Neural progenitor cell (in vitro differentiated cells): Measurements from ENCODE around the gene C13orf42. TPM values are rescaled to one million over a fixed set of nuclear protein-coding genes. Genes with fewer than 3 reads are reported as not detected.
A peak's percentile ranks its signal among the peaks of the same experiment; 100 is the strongest.

Source experiments
- DNase-seq: peaks from one replicate; pipeline ENCODE4 v3.0.0-alpha.2; 2016; ENCODE audit warnings: low spot score
- H2AFZ ChIP-seq: fragments of 200-600 bp; sonication (generic); replicated peaks from 2 replicates; pipeline ENCODE4 v1.6.1; 2016; ENCODE audit warnings: antibody characterized with exemption
- H3F3A ChIP-seq: fragments of 200-600 bp; sonication (generic); 2 replicates; pipeline ENCODE4 v1.6.1; 2016; ENCODE audit warnings: antibody characterized with exemption, low read depth
- H3K27ac ChIP-seq: fragments of 200-600 bp; sonication (generic); 2 replicates; pipeline ENCODE4 v1.5.1; 2016; ENCODE audit warnings: mild to moderate bottlenecking
- H3K27me3 ChIP-seq: fragments of 200-600 bp; sonication (generic); 2 replicates; pipeline ENCODE4 v1.6.1; 2016; ENCODE audit warnings: mild to moderate bottlenecking, moderate library complexity
- H3K36me3 ChIP-seq: fragments of 200-600 bp; sonication (generic); 2 replicates; pipeline ENCODE4 v1.5.1; 2016
- H3K4me1 ChIP-seq: fragments of 200-600 bp; sonication (generic); 2 replicates; pipeline ENCODE4 v1.6.1; 2016; ENCODE audit warnings: mixed run types
- H3K4me2 ChIP-seq: fragments of 200-600 bp; sonication (generic); 2 replicates; pipeline ENCODE4 v1.6.1; 2016
- H3K4me3 ChIP-seq: fragments of 200-600 bp; sonication (generic); 2 replicates; pipeline ENCODE4 v1.5.1; 2016
- H3K79me2 ChIP-seq: fragments of 200-600 bp; sonication (generic); 2 replicates; pipeline ENCODE4 v1.6.1; 2016; ENCODE audit warnings: low read depth
- H3K9ac ChIP-seq: fragments of 200-600 bp; sonication (generic); 2 replicates; pipeline ENCODE4 v1.6.1; 2016
- H3K9me3 ChIP-seq: fragments of 200-600 bp; sonication (generic); 2 replicates; pipeline ENCODE4 v1.5.1; 2016; ENCODE audit warnings: low read depth
- H4K20me1 ChIP-seq: fragments of 200-600 bp; sonication (generic); 2 replicates; pipeline ENCODE4 v1.6.1; 2016; ENCODE audit warnings: low read depth
- H3K27ac Mint-ChIP-seq: 3 replicates; pipeline ENCODE4 v1.8.0; 2021; ENCODE audit warnings: mixed read lengths
- H3K27me3 Mint-ChIP-seq: 2 replicates; pipeline ENCODE4 v1.8.0; 2022; ENCODE audit warnings: low read depth, mild to moderate bottlenecking, inconsistent platforms, moderate library complexity, mixed read lengths; ENCODE audit not compliant: insufficient read depth
- H3K36me3 Mint-ChIP-seq: 3 replicates; pipeline ENCODE4 v1.8.0; 2021; ENCODE audit warnings: mixed read lengths
- H3K4me1 Mint-ChIP-seq: 3 replicates; pipeline ENCODE4 v1.8.0; 2021; ENCODE audit warnings: mixed read lengths
- H3K4me3 Mint-ChIP-seq: 3 replicates; pipeline ENCODE4 v1.8.0; 2021; ENCODE audit warnings: mild to moderate bottlenecking, moderate library complexity, mixed read lengths
- H3K9me3 Mint-ChIP-seq: 3 replicates; pipeline ENCODE4 v1.8.0; 2020; ENCODE audit warnings: mixed read lengths
- EZH2 ChIP-seq: fragments of 200-600 bp; sonication (generic); IDR thresholded peaks from 2 replicates; pipeline ENCODE4 v1.6.1; 2017; ENCODE audit warnings: antibody characterized with exemption, mild to moderate bottlenecking, moderate library complexity
- EZH2phosphoT487 ChIP-seq: fragments of 200-600 bp; sonication (generic); IDR thresholded peaks from 2 replicates; pipeline ENCODE4 v1.6.1; 2017; ENCODE audit warnings: antibody characterized with exemption
- total RNA-seq: library from RNA; depleted of rRNA; stranded (reverse); fragments of >200 nt; gene quantifications from 2 replicates; pipeline ENCODE4 v1.2.3, GENCODE V29; 2015; ENCODE audit warnings: low replicate concordance
- TF ChIP-seq, protein P1 (sequence below): fragments of 200-600 bp; sonication (generic); IDR thresholded peaks from 2 replicates; pipeline ENCODE4 v1.5.1; 2017; ENCODE audit warnings: antibody characterized with exemption, mild to moderate bottlenecking

The C13orf42 gene
- total RNA-seq, 1 donor from 2014 or later = 0.65 TPM

DNA sequence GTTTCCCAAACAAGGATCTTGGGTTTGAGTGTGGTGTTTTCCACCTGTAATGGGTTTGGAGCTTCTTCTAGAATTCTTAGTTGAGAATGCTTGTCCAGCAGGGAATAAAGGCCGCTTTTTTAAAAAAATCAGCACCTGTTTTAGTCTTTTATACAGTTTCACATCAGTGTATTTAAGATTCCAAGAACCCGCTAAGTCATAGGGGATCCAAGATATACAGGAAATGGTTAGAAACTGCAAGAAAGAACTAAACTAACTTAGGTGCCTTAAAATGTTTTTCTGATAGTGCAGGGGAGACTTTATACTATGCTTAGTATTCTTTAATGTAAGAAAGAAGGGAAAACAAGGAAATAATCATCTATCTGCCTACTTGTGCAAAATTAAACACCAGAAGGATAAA, 74.7 kb downstream of the C13orf42 start:
- Histone ChIP-seq H3K9ac (no peak overlapping the region), H3K79me2 (no peaks in the 10 kb centered on the region), H3K4me1 (no peaks in the 10 kb centered on the region), H3K36me3 (no peaks in the 10 kb centered on the region), H3K9me3 (no peaks in the 10 kb centered on the region), H4K20me1 (no peaks in the 10 kb centered on the region), H3K27me3 (no peaks in the 10 kb centered on the region), H3K4me3 (no peak overlapping the region), H3F3A (no peaks in the 10 kb centered on the region), H3K4me2 (no peak overlapping the region), H3K27ac (no peak overlapping the region), H2AFZ (peak overlapping the region; percentile 28)
- Mint-ChIP-seq H3K27ac (no peak overlapping the region), H3K9me3 (no peaks in the 10 kb centered on the region), H3K4me3 (no peak overlapping the region), H3K4me1 (no peaks in the 10 kb centered on the region), H3K27me3 (peaks cover 4% of the 10 kb centered on the region), H3K36me3 (no peaks in the 10 kb centered on the region)
- DNase-seq = no peak
- TF ChIP-seq EZH2phosphoT487 (no peak), EZH2 (no peak)
- TF ChIP-seq, protein P1, sequence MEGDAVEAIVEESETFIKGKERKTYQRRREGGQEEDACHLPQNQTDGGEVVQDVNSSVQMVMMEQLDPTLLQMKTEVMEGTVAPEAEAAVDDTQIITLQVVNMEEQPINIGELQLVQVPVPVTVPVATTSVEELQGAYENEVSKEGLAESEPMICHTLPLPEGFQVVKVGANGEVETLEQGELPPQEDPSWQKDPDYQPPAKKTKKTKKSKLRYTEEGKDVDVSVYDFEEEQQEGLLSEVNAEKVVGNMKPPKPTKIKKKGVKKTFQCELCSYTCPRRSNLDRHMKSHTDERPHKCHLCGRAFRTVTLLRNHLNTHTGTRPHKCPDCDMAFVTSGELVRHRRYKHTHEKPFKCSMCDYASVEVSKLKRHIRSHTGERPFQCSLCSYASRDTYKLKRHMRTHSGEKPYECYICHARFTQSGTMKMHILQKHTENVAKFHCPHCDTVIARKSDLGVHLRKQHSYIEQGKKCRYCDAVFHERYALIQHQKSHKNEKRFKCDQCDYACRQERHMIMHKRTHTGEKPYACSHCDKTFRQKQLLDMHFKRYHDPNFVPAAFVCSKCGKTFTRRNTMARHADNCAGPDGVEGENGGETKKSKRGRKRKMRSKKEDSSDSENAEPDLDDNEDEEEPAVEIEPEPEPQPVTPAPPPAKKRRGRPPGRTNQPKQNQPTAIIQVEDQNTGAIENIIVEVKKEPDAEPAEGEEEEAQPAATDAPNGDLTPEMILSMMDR = no peak

DNA sequence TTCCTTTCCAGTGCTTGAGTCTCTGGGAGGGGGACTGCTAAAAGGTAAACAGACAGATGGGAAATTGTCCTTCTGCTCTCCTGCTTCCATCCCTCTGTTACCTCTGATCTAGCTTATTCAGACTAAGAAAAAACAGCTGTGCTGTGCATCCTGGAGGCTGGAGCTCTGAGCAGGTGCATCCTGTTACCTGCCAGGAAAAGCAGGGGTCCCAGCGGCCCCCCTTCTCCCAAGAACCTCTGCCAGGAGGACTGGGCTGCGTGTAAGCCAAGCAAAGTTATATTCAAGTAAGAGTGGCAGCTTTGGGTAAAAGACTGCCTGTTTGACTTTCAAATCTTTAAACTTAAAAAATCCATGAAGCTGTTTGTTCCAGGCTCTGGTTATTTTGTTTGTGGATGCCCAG, 75.1 kb downstream of the C13orf42 start:
- Histone ChIP-seq H2AFZ (peak overlapping the region; percentile 28), H3F3A (no peaks in the 10 kb centered on the region), H3K9ac (no peak overlapping the region), H3K4me1 (no peaks in the 10 kb centered on the region), H3K4me3 (no peak overlapping the region), H3K36me3 (no peaks in the 10 kb centered on the region), H3K4me2 (no peak overlapping the region), H4K20me1 (no peaks in the 10 kb centered on the region), H3K9me3 (no peaks in the 10 kb centered on the region), H3K27me3 (no peaks in the 10 kb centered on the region), H3K79me2 (no peaks in the 10 kb centered on the region), H3K27ac (no peak overlapping the region)
- TF ChIP-seq, protein P1 = no peak
- TF ChIP-seq EZH2phosphoT487 (no peak), EZH2 (no peak)
- Mint-ChIP-seq H3K9me3 (no peaks in the 10 kb centered on the region), H3K4me1 (no peaks in the 10 kb centered on the region), H3K27ac (no peak overlapping the region), H3K4me3 (no peak overlapping the region), H3K27me3 (peaks cover 4% of the 10 kb centered on the region), H3K36me3 (no peaks in the 10 kb centered on the region)
- DNase-seq = no peak

DNA sequence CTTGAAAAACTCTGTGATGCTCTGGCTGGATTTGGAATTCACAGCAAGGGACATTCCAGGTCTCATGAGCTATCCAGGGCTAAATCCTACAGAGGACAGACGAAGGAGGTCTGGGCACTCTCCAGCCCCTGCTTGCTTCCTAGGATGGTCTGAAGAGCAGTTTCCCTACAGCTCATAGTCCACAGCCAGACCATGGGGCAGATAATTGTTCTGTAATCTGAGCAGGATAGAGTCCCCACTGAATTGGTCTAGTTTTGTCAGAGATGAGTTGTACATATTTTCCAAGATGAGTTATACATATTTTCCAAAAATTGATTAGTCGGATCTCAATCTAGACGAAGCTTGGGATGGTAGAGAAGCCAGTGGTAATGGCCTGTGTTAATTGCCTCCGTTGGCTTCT, 75.6 kb downstream of the C13orf42 start:
- Histone ChIP-seq H3K4me3 (no peak overlapping the region), H4K20me1 (no peaks in the 10 kb centered on the region), H3K79me2 (no peaks in the 10 kb centered on the region), H3K9ac (no peak overlapping the region), H3K4me2 (no peak overlapping the region), H3F3A (no peaks in the 10 kb centered on the region), H3K36me3 (no peaks in the 10 kb centered on the region), H3K4me1 (no peaks in the 10 kb centered on the region), H3K9me3 (no peaks in the 10 kb centered on the region), H3K27me3 (no peaks in the 10 kb centered on the region), H2AFZ (no peak overlapping the region), H3K27ac (no peak overlapping the region)
- no peaks in the 10 kb centered on the region for H3K36me3 Mint-ChIP-seq
- H3K9me3 Mint-ChIP-seq = no peaks in the 10 kb centered on the region
- H3K27me3 Mint-ChIP-seq = peaks cover 4% of the 10 kb centered on the region
- TF ChIP-seq, protein P1 = no peak
- no peak for TF ChIP-seq EZH2
- no peak for TF ChIP-seq EZH2phosphoT487
- DNase-seq = no peak
- no peak overlapping the region for H3K27ac Mint-ChIP-seq
- H3K4me3 Mint-ChIP-seq = no peak overlapping the region
- H3K4me1 Mint-ChIP-seq = no peaks in the 10 kb centered on the region
